ENCODE data around the gene CCL4.

GRCh38 chr17:36117505-36118382 is 14.1 kb downstream of the CCL4 start:
- TF ChIP-seq, protein P1, sequence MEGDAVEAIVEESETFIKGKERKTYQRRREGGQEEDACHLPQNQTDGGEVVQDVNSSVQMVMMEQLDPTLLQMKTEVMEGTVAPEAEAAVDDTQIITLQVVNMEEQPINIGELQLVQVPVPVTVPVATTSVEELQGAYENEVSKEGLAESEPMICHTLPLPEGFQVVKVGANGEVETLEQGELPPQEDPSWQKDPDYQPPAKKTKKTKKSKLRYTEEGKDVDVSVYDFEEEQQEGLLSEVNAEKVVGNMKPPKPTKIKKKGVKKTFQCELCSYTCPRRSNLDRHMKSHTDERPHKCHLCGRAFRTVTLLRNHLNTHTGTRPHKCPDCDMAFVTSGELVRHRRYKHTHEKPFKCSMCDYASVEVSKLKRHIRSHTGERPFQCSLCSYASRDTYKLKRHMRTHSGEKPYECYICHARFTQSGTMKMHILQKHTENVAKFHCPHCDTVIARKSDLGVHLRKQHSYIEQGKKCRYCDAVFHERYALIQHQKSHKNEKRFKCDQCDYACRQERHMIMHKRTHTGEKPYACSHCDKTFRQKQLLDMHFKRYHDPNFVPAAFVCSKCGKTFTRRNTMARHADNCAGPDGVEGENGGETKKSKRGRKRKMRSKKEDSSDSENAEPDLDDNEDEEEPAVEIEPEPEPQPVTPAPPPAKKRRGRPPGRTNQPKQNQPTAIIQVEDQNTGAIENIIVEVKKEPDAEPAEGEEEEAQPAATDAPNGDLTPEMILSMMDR (IDR thresholded peaks at IDR 0.05), result no peak
- TF ChIP-seq EP300 (IDR thresholded peaks at IDR 0.05; ENCODE audit: low read depth), result no peak
- TF ChIP-seq POLR2A (IDR thresholded peaks at IDR 0.05), result no peak
